Nucleus accumbens (tissue), 56 donors: Measurements from ENCODE around the gene ANKRD2.
"Not testable (repeated sequence)": the region's sequence is repeated elsewhere in the genome, so short reads cannot be mapped to it uniquely, and the experiment has no call there.

ENCODE experiments used
- DNase-seq, 56 donors: peaks; one replicate each; lab custom pipeline; 2025; lab: John Stamatoyannopoulos, UW

ANKRD2 gene, protein sequence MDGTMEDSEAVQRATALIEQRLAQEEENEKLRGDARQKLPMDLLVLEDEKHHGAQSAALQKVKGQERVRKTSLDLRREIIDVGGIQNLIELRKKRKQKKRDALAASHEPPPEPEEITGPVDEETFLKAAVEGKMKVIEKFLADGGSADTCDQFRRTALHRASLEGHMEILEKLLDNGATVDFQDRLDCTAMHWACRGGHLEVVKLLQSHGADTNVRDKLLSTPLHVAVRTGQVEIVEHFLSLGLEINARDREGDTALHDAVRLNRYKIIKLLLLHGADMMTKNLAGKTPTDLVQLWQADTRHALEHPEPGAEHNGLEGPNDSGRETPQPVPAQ

DNA sequence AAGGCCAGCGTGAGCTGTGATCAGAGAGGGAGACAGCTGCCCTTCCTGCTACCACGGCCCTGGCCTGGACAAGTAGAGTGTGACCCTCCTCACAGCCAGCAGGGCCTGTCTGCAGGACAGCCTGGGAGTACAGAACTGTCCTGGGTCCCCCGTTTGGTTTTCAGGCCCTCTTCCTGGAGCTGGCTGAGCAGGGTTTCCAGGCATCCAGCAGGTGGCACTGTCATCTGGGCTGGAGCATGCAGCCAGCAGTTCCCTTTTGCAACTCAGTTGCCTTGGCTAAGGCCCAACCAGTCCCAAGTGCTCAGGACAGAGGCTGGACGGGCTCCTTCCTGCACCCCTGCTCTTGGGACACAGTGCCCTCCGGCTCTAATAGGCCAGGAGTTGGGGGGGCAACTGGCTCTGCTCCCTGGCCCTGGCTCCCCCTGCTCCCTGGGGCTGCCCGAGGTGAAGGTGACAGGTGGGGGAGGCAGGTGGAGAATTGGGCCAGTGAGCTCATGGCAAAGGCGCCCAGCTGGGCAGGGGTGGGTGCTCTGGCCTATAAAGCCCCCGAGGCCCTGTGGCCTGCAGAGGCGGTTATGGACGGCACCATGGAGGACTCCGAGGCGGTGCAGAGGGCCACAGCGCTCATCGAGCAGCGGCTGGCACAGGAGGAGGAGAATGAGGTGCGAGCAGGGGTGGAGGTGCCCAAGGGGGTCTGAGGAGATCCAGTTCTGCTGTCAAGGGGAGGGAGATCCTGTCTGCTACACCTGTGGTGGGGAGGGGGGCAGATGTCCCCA is at the start of gene ANKRD2:
Gene ANKRD2 (plus strand): TSS at position 566 of the 776 bp plus-strand sequence. CDS start 10 bp downstream, at position 576.
- peak in 50 of 56 donors; percentile 22 to 84 (median 58) for DNase-seq

DNA sequence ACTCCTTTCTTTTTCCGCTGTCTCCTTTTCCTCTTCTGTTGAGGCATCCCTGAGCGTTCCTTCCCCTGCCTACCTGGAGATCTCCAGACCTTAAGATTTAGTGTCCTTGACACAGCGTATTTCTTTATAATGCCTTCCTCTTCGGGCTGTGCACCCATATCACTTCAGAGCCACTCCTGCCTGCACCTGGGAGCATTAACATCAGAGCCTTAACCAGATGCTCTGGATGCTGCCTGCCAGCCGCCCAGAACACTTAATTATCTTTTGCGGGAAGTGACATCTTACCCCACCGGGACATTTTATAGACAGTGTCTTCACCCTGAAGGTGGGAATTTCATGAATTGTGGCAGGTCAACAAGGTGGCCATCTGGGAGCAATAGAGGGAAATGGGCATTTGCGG is 49.6 kb upstream of the ANKRD2 start:
- DNase-seq = no peak

DNA sequence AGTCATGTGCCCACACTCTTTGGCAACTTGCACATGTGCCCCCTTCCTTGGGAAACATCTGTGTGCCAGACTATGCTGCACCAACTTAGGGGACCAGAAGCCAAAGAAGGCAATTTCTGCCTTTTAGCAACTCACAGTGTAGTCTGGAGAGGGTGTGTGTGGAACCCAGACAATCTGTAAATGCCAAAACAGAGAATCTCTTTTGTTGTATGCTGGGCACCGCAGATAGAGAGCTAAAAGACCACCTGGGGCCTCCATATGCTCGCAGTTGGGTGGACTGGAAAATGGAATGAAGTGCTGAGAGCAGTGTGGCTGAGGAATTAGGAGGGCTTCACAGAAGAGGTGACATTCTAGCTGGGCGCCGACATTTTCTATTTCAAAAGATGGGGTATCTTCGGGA is 47.5 kb upstream of the ANKRD2 start:
- DNase-seq = no peak

DNA sequence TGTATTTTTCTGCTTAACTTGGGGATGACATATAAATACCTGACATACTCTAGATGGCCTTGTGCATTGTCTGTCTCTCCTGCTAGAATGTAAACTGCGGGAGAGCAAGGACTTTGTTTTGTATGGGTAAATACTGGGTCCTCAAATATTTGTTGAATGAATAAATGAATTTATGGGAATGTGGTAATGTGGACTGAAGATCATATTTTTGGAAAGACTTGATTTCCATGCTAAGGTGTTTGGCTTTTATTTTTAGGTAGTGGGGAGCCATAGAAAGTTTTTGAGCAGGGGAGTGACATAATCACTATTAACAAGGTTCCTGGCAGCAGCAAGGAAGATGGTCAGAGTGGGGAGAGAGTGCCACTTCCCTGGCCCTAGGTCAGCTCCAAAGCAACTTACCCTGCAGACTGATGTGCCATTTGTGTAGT is 46.9 kb upstream of the ANKRD2 start:
- no peak for DNase-seq

DNA sequence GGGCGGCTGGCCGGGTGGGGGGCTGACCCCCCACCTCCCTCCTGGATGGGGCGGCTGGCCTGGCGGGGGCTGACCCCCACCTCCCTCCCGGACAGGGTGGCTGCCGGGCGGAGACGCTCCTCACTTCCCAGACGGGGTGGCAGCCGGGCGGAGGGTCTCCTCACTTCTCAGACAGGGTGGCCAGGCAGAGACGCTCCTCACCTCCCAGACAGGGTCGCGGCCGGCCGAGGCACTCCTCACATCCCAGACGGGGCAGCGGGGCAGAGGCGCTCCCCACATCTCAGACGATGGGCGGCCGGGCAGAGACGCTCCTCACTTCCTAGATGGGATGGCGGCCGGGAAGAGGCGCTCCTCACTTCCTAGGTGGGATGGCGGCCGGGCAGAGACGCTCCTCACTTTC is 43.7 kb upstream of the ANKRD2 start:
- DNase-seq = not testable (repeated sequence)

DNA sequence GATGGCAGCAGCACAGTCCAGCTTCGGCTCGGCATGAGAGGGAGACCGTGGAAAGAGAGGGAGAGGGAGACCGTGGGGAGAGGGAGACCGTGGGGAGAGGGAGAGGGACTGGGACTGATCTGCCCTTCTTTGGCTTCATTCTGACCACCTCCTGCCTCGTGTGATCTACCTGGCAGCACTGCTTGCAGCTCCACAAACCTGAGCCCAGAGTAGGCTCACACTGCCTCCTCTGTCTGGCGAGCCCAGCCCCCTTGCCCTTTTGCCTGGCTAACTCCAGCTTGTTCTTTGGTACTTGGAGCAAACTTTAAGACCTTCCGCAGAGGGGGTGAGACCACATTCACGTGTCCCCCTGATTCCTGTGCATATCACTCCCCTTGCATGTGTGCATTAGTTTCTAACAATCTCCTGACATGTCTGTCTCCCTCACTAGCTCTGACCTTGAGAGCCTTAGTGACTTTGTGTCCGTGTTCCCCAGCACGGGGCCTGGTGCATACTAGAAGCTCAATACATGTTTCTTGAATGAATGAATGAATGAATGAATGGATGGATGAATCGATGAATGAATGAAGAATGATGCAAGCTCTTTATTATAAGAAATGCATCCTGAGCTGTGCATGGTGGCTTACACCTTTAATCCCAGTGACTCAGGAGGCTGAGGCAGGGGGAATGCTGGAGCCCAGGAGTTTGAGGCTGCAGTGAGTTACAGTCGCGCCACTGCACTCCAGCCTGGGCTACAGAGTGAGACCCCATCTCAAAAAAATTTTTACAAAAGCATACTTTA is 42.7 kb upstream of the ANKRD2 start:
- DNase-seq = no peak

DNA sequence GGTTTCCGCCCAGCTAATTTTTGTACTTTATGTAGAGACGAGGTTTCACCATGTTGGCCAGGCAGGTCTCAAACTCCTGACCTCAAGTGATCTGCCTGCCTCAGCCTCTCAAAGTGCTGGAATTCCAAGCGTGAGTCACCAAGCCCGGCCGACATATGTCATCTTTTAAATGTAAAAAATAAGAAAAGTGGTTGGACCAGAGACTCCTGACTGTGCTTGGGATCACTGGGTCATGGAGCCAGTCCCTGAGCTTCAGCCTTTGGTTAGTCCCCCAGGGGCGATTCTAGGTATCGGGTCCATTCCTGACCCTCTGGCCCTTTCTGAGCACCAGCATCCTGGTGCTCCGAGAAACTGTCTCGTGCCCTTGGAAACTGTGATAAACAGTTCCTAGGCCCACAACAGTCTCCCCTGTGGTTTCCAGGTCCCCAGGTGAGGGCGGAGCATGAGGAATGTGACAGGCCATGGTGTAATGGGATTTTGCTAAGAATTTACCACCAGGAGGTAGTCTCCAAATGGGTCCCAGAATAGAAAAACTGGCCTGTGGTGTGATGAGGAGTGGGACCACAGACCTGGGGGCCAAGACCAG is 41.1 kb upstream of the ANKRD2 start:
- DNase-seq = no peak

DNA sequence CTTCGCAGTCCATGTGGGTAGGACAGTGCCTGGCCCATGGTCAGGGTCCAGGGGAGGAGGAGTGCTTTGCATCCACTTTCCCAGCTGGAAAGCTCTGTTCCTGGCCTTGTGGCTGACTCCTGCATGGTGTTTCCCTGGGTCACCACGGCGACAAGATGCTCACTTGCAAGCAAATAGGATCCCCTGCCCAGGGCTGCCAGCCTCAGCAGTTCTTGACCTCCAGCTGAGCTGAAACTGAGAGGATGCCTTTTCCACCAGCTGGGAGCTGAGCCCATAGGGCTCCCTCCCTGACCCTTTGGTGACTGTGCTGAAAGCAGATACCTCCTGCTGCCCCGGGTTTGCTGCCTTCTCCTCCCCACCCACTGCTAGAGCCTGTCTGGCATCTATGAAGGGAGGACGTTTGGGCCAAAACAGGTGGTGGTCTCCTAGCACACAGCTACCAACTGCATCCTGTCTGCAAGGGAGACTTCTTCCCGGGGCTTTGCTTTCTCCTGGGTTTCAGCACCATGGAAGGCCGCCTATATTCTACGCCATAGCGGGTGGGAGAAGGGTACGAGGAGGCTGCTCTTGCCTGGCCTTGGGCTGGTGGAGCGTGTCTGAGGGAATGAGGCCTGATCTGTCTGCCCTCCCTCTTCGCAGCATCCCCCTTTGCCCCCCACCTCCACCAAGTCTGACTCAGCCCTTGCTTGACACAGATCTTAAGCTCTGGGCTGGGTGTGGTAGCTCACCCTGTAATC is 39.5 kb upstream of the ANKRD2 start:
- DNase-seq = peak in 30 of 56 donors; percentile 13 to 73 (median 36)

DNA sequence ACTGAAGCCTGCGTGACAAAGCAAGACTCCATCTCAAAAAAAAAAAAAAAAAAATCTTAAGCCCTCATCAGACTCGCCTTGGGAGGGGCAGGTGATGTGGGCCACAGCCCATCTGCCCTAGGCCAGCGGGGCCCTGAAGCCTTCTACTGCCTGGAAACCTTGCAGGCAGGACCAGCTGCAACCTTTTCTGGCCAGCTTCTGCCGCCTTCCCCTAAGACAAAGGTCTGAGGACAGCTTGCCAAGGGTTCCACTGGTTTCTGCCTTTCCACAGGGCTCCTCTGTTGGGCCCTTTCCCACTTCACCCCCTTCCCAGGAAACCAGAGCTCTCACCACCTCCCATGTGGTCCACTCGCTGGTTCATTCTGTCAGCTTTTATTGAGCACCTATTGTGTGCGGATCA is 38.7 kb upstream of the ANKRD2 start:
- peak in 15 of 56 donors; percentile 11 to 59 (median 37) for DNase-seq

DNA sequence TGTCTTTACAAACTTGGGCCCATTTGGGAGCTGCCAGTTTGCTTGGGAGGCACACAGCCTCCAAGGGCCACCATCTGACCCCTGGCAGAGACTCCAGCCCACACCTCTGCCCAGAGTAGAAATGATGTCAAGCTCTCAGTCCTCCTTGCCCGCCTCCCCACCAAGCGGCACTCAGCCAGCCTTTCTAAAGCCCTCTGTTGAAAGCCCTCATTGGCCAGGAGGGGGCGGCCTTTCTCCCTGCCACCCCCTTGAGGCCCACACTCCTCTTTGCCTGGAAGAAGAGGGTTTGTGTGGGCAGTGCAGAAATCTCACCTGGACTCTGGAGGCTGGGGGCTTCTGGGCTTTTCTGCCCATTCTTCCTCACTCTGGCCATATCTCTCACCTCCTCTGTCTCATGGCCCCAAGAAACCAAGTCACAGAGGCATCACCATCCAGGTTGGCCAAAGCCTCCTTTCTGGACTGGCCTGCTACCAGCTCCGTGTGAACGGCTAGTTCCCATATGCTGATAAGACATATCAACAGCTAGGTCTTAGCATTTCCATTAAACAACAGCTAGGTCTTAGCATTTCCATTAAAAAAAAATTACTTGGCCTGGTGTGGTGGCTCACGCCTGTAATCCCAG is 37.7 kb upstream of the ANKRD2 start:
- DNase-seq = peak in 38 of 56 donors; percentile 12 to 81 (median 35)

DNA sequence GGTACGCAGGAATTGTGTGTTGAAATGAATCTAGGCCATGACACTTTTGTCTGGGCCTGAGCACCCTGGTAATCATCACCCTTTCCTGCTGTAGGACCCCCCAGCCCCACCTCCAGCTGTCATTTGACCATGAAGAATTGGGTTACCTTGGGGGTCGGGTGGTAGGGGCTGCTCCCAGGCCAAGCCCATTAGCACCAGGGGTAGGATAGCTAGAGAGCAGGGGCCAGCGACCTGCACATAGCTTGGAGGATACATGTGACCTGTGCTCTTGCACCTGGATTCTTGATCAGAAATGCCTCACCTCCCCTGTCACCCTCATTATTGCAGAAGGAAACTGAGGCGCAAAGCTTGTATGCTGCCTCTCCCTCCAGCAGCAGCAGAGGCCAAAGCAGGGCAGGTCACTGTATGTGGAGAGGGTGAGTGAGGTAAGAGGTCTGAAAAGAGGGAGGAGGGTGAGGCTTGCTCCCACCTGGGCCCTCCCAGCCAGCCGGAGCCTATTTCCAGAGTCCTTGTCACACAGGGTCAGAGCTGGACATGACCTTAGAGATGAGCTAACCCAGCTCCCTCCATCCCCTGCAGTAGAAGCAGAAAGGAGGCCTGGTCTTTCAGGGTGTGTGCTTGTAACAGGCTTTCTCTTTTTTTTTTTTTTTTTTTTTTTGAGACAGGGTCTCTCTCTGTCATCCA is 35.3 kb upstream of the ANKRD2 start:
- no peak for DNase-seq

DNA sequence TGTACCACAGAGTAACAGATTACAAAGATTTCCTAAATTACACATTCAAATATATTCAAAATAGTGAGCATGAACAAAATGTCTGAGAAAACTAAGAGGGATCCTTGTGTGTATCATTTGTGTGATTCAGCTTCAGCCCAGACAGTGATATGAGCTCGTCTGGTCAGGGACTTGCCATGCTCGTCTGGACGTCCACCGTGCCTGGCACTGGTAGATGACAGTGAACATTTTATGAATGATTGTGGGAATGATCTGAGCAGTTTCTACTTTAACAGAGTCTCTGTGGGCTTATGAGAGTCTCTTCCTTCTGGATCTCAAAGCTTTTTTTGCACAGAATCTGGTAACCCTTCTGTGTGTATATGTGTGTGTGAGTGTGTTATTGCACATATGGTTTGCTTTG is 34.2 kb upstream of the ANKRD2 start:
- no peak for DNase-seq

DNA sequence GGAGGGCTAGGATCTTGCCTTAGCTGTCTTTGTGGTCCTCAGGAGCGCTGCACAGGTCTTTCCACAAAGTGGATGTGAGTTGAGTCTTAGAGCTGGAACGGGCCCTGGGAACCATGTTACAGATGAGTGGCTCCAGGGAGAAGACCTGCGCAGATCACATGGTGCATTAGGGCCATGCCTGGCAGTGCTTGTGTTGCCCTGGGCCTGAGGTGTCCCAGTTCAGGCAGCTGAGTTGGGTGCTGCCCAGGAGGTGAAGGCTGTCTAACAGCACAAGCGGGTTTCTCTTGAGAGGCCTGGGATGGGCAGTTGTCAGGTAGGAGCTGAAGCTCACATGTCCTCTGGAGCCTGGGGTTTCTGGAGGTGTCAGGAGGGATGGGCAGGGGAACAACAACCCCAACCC is 33.7 kb upstream of the ANKRD2 start:
- no peak for DNase-seq

DNA sequence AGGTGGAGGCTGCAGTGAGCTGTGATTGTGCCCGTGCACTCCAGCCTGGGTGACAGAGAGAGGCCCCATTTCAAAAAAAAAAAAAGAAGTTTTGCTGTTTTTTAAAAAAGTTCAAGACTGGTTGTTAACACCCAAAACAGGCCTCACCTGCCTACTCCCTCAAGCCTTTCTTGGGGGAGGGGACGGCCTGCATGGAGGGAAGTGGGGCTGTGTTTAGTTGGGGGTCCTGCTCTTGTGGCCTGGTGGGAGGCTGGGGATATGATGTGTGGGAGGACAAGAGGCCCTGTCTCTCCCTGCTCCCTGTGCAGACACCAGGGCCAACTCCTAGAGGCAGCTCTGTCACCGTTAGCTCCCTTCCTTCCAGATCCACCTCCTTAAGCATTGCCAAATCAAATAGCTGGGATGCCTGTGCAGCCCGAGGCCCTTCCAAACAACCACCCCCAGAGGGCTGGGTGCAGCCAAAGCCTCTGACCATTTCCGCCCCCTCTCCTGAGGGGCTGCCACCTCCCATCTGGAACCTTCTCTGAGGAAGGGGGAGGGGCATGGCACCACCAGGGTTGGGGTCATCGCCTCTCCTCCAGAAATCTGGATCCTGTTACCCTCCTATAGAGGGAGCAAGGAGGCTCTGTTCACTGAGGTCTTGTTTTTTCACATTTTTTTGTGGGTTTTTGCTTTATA is 32.9 kb upstream of the ANKRD2 start:
- peak in 1 of 56 donors; percentile 27 for DNase-seq

DNA sequence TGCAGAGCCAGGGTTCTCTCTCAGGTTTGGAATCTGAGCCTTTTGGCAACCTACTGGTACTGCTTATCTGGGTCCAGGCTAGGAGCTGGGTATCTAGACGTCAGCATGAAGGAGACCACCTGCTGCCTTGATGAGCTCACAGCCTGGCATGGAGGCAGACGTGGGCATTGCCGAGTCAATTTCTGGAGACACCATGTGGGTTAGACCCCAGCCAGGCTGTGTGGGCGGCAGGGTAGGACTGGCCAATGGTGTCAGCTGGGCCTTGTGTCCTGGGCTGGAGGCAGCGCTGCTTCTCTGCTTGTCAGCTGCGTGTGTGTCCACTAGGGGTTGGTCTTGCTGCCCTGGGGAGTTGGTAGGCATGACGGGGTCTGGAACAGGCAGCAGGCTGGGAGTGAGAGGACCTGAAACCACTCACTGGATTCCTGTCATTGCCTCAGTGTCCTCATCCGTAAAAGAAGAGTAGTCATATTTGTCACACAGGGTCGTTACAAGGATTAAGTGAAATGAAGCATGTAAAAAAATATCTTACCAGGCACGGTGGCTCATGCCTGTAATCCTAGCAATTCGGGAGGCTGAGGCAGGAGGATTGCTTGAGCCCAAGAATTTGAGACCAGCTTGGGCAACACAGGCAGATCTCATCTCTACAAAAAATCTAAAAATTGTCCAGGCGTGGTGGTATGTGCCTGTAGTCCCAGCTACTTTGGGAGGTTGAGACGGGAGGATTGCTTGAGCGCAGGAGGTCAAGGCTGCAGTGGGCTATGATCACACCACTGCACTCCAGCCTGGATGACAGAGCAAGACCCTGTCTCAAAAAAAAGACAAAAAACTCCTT is 31.7 kb upstream of the ANKRD2 start:
- no peak for DNase-seq

DNA sequence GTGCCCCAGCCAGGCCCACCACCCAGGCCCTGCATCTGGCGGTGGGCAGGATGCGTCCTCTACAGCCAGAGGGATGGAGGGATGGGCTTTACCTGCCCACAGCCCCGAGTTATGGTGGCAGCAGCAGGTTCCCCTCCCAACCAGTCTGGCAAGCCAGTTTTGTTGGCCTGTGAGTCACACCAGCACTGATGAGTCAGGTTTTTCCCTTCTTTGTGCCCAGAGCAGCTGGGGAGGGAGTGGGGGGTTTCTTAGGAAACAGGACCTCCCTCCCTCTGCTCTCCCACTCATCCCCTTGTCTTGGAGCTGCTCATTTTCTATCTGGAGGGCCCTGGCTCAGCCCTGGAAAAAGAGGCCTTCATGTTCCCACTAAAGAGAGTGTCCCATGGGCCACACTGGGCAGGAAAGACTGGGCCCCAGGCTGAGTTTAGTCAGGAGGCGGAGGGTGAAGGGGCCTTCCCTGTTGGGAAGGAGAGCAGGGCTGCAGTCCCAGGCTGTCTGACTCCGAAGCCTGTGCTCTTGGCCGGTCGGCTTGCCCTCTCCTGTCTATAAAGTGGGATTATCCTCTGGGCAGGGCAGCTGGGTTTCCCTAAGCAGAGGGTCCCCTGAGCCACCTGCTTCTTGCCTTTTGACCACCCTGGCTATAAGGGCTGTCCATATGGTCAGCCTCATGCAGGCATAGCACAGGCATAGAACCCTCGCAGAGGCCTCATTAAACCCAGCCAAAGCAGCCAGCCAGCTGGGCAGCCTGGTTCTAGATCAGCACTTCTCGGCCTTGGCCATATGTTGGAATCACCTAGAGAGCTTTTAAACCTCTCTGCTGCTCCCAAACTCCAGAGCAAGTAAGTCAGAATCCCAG is 30.2 kb upstream of the ANKRD2 start:
- DNase-seq = peak in 46 of 56 donors; percentile 16 to 89 (median 58)
